ENCODE data around the gene DCUN1D2. TPM values are rescaled to one million over a fixed set of nuclear protein-coding genes. Genes with fewer than 3 reads are reported as not detected.
A peak's percentile ranks its signal among the peaks of the same experiment; 100 is the strongest.

Gene DCUN1D2
- total RNA-seq, 1 donor from 2014 or later, result 23.8 TPM

DNA sequence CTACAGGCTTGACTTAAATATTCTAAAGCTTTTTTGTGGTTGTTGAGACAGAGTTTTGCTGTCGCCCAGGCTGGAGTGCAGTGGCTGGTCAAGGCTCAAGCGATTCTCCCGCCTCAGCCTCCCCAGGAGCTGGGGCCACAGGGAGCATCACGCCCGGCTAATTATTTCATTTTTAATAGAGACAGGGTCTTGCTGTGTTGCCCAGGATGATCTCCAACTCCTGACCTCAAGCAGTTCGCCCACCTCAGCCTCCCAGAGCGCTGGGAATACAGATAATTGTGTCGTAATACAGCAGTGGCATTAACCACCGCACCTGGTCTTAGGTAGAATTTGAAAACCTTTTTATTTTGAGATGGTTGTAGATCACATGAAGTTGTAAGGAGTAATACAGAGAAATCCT lies 1.5 kb upstream of the DCUN1D2 start:
- Histone ChIP-seq H3K27me3 (no peaks in the 10 kb centered on the region), H3K9me3 (ENCODE audit: low read depth) (no peaks in the 10 kb centered on the region), H3F3A (ENCODE audit: low read depth) (peaks cover 18% of the 10 kb centered on the region), H2AFZ (replicated peaks) (no peak overlapping the region), H3K4me2 (peak overlapping the region; percentile 95), H3K27ac (no peak overlapping the region), H3K4me1 (peaks cover 45% of the 10 kb centered on the region), H3K9ac (peak overlapping the region; percentile 45), H3K4me3 (peak overlapping the region; percentile 63), H3K36me3 (peaks cover 4% of the 10 kb centered on the region), H3K79me2 (ENCODE audit: low read depth) (peaks cover 91% of the 10 kb centered on the region), H4K20me1 (ENCODE audit: low read depth) (peaks cover 81% of the 10 kb centered on the region)
- peak overlapping the region; percentile 96 for H3K27ac Mint-ChIP-seq
- no peaks in the 10 kb centered on the region for H3K9me3 Mint-ChIP-seq
- TF ChIP-seq, protein P1, sequence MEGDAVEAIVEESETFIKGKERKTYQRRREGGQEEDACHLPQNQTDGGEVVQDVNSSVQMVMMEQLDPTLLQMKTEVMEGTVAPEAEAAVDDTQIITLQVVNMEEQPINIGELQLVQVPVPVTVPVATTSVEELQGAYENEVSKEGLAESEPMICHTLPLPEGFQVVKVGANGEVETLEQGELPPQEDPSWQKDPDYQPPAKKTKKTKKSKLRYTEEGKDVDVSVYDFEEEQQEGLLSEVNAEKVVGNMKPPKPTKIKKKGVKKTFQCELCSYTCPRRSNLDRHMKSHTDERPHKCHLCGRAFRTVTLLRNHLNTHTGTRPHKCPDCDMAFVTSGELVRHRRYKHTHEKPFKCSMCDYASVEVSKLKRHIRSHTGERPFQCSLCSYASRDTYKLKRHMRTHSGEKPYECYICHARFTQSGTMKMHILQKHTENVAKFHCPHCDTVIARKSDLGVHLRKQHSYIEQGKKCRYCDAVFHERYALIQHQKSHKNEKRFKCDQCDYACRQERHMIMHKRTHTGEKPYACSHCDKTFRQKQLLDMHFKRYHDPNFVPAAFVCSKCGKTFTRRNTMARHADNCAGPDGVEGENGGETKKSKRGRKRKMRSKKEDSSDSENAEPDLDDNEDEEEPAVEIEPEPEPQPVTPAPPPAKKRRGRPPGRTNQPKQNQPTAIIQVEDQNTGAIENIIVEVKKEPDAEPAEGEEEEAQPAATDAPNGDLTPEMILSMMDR (IDR thresholded peaks at IDR 0.05), result no peak
- TF ChIP-seq EZH2phosphoT487 (IDR thresholded peaks at IDR 0.05), result no peak
- TF ChIP-seq EZH2 (IDR thresholded peaks at IDR 0.05), result no peak
- H3K27me3 Mint-ChIP-seq (ENCODE audit: insufficient read depth, low read depth), result peaks cover 5% of the 10 kb centered on the region
- H3K36me3 Mint-ChIP-seq, result peaks cover 12% of the 10 kb centered on the region
- H3K4me3 Mint-ChIP-seq, result peak overlapping the region; percentile 92
- DNase-seq (ENCODE audit: low spot score), result no peak
- peaks cover 59% of the 10 kb centered on the region for H3K4me1 Mint-ChIP-seq

DNA sequence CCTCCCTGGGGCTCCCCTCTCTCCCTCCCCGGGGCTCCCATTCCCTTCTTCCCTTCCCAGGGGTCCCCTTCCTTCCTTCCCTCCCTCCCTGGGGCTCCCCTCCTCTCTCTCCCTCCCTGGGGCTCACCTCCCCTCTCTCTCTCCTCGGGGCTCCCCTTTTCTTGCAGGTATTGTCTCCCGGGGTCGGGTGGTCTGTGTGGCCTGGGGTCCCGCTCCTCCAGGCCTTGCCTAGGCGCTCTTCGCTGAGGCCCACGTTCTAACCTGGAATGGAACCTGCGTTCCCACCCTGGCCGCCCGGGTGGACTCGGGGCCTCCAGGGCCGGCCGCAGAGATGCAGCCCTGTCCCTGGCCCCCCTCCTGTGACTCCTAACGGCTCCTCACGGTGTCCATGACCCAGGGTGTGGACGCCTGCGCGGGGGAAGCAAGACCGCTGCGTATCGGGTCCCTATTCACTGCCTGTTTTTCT lies 940 bp upstream of the DCUN1D2 start:
- no peaks in the 10 kb centered on the region for H3K27me3 ChIP-seq
- H4K20me1 ChIP-seq (ENCODE audit: low read depth), result peaks cover 81% of the 10 kb centered on the region
- DNase-seq (ENCODE audit: low spot score), result peak; percentile 49
- H3K79me2 ChIP-seq (ENCODE audit: low read depth), result peaks cover 92% of the 10 kb centered on the region
- peaks cover 18% of the 10 kb centered on the region for H3F3A ChIP-seq (ENCODE audit: low read depth)
- H3K4me1 ChIP-seq, result peaks cover 45% of the 10 kb centered on the region
- peak overlapping the region; percentile 92 for H3K4me3 Mint-ChIP-seq
- no peaks in the 10 kb centered on the region for H3K9me3 Mint-ChIP-seq
- no peak overlapping the region for H2AFZ ChIP-seq (replicated peaks)
- peaks cover 56% of the 10 kb centered on the region for H3K4me1 Mint-ChIP-seq
- H3K36me3 ChIP-seq, result peaks cover 2% of the 10 kb centered on the region
- peaks cover 5% of the 10 kb centered on the region for H3K27me3 Mint-ChIP-seq (ENCODE audit: insufficient read depth, low read depth)
- no peak overlapping the region for H3K27ac ChIP-seq
- TF ChIP-seq EZH2phosphoT487 (IDR thresholded peaks at IDR 0.05) (no peak), EZH2 (IDR thresholded peaks at IDR 0.05) (no peak)
- TF ChIP-seq, protein P1 (IDR thresholded peaks at IDR 0.05), result no peak
- peak overlapping the region; percentile 95 for H3K4me2 ChIP-seq
- peak overlapping the region; percentile 45 for H3K9ac ChIP-seq
- peaks cover 9% of the 10 kb centered on the region for H3K36me3 Mint-ChIP-seq
- H3K4me3 ChIP-seq, result peak overlapping the region; percentile 63
- H3K27ac Mint-ChIP-seq, result peak overlapping the region; percentile 96
- no peaks in the 10 kb centered on the region for H3K9me3 ChIP-seq (ENCODE audit: low read depth)

DNA sequence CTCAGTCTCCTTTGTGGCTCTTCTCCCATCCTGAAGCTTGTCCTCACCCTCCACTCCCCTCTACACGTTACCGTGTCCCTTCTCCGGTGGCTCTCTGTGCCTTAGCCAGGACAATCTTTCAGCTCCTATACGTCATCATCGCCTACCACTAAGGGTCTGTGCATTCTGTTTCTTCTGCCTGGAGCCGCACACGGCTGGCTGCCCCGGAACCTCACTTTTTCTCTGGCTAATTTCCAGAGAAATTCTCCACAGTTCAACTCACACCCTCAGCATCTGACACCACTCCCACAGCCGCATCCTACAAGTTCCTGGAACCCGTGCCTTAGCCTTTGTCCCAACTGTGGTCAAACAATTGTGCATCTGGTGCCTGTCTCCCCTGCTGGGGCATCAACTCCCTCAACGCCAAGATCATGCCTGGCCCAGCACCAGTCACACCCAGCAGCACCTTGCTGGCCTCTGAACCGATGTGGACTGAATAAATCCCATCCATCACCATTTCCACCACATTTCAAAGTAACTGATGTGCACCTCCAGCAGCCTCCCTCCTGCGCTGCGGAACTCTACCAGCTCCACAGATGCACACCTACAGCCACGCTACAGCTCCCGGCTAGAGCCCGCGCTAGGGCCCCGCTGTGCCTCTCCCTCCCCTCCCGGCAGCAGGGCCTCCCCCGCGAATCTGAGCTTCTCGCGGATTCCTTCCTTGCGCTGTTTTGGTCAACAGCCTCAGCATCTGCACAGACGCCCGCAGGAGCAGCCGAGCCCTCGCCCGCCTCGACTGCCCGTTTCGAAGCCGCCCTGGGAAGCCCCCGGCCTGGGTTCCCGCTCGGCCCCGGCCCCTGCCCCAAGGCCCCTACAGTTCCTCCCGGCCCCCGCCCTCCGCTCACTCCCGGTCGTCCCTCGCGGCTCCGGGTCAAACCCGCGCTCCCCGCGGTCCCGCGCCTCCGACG lies 689 bp downstream of the DCUN1D2 start:
- H3K9me3 Mint-ChIP-seq, result no peaks in the 10 kb centered on the region
- no peak for DNase-seq (ENCODE audit: low spot score)
- Histone ChIP-seq H3K4me1 (peaks cover 29% of the 10 kb centered on the region), H3K27me3 (no peaks in the 10 kb centered on the region), H3K79me2 (ENCODE audit: low read depth) (peaks cover 92% of the 10 kb centered on the region), H3K9ac (peak overlapping the region; percentile 17), H4K20me1 (ENCODE audit: low read depth) (peaks cover 80% of the 10 kb centered on the region), H3K4me3 (peak overlapping the region; percentile 63), H2AFZ (replicated peaks) (peak overlapping the region; percentile 65), H3K4me2 (peak overlapping the region; percentile 95), H3K9me3 (ENCODE audit: low read depth) (no peaks in the 10 kb centered on the region), H3F3A (ENCODE audit: low read depth) (peaks cover 7% of the 10 kb centered on the region), H3K36me3 (no peaks in the 10 kb centered on the region), H3K27ac (no peak overlapping the region)
- peaks cover 5% of the 10 kb centered on the region for H3K27me3 Mint-ChIP-seq (ENCODE audit: insufficient read depth, low read depth)
- peaks cover 42% of the 10 kb centered on the region for H3K4me1 Mint-ChIP-seq
- TF ChIP-seq EZH2 (IDR thresholded peaks at IDR 0.05), result no peak
- TF ChIP-seq, protein P1 (IDR thresholded peaks at IDR 0.05), result no peak
- TF ChIP-seq EZH2phosphoT487 (IDR thresholded peaks at IDR 0.05), result no peak
- H3K36me3 Mint-ChIP-seq, result peaks cover 5% of the 10 kb centered on the region
- peak overlapping the region; percentile 95 for H3K4me3 Mint-ChIP-seq
- H3K27ac Mint-ChIP-seq, result peak overlapping the region; percentile 87
